ENCODE measurements around the gene VMP1. TPM values are rescaled to one million over a fixed set of nuclear protein-coding genes. Genes with fewer than 3 reads are reported as not detected.

Gene VMP1
- total and polyA plus RNA-seq, 2 of the 13 experiments (the other 11 are each of a cell fraction or from before 2014, with no cell fraction given), result 186 to 271 TPM

DNA sequence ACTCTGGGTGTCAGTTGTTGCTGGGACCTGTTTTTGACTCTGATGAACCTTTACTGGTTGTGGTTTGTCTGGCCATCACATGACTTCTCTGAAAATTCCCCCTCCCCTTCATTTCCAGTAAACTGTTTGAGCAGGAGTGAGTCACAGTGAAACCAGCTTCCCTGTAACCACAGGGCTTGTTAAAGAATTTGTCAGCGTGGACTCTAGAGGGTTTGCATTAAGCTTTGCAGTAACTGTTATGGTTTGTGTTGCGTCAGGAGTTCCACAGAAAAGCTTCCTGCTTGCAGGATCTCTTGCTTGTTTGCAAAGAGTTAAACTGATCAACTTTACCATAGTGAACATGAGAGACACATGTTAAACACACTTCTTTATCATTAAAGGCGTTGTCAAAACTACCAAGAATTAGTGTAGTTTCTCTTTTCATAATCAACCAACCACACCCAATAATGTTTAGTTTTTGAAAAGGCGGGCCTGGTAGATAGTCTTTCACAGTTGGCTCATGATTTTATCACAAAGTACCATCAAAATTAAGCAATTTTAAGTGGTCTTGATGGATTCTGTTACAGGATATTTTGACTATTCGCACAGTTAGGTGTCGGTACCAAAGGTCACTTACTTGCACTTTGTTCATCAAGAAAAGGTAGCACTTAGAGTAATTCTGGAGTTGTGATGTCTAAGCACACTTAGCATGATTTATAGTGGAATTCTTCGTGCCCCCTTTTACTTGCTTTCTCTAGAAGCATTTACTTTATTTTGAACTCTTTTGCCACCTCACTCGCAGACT, 79.3 kb downstream of the VMP1 start (continued):
- TF ChIP-seq PAXIP1 (CRISPR knock-in tag; conservative IDR thresholded peaks at IDR 0.05), result peak; percentile 98
- TF ChIP-seq, protein P1, sequence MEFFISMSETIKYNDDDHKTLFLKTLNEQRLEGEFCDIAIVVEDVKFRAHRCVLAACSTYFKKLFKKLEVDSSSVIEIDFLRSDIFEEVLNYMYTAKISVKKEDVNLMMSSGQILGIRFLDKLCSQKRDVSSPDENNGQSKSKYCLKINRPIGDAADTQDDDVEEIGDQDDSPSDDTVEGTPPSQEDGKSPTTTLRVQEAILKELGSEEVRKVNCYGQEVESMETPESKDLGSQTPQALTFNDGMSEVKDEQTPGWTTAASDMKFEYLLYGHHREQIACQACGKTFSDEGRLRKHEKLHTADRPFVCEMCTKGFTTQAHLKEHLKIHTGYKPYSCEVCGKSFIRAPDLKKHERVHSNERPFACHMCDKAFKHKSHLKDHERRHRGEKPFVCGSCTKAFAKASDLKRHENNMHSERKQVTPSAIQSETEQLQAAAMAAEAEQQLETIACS (CRISPR knock-in tag; IDR thresholded peaks at IDR 0.05), result no peak
- TF ChIP-seq GTF3A (CRISPR knock-in tag; conservative IDR thresholded peaks at IDR 0.05), result no peak
- no peak for TF ChIP-seq ZNF83 (CRISPR knock-in tag; IDR thresholded peaks at IDR 0.05; ENCODE audit: borderline replicate concordance)
- TF ChIP-seq, protein P2, sequence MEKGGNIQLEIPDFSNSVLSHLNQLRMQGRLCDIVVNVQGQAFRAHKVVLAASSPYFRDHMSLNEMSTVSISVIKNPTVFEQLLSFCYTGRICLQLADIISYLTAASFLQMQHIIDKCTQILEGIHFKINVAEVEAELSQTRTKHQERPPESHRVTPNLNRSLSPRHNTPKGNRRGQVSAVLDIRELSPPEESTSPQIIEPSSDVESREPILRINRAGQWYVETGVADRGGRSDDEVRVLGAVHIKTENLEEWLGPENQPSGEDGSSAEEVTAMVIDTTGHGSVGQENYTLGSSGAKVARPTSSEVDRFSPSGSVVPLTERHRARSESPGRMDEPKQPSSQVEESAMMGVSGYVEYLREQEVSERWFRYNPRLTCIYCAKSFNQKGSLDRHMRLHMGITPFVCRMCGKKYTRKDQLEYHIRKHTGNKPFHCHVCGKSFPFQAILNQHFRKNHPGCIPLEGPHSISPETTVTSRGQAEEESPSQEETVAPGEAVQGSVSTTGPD (CRISPR knock-in tag; IDR thresholded peaks at IDR 0.05), result peak; percentile 74
- no peak for TF ChIP-seq RBAK (CRISPR knock-in tag; IDR thresholded peaks at IDR 0.05)
- peak; percentile 96 for TF ChIP-seq BCL6 (CRISPR knock-in tag; IDR thresholded peaks at IDR 0.05)
- TF ChIP-seq, protein P3, sequence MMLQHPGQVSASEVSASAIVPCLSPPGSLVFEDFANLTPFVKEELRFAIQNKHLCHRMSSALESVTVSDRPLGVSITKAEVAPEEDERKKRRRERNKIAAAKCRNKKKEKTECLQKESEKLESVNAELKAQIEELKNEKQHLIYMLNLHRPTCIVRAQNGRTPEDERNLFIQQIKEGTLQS (CRISPR knock-in tag; IDR thresholded peaks at IDR 0.05), result peak; percentile 100
- TF ChIP-seq PCBP2 (optimal IDR thresholded peaks at IDR 0.05; ENCODE audit: low read depth, low read length, poor library complexity, severe bottlenecking), result no peak
- peak; percentile 12; the same call in 1 of the 2 replicates for TF ChIP-seq SMARCC2 (IDR thresholded peaks at IDR 0.05)
- TF ChIP-seq HHEX (CRISPR knock-in tag; IDR thresholded peaks at IDR 0.05), result peak; percentile 48
- TF ChIP-seq NR2F6 (IDR thresholded peaks at IDR 0.05), result peak; percentile 78
- peak; percentile 95 for TF ChIP-seq NR2F6 (CRISPR knock-in tag; IDR thresholded peaks at IDR 0.05)
- 0 out of 2 replicates have a peak, but pooled peaks have one; percentile 83 for TF ChIP-seq RARG (CRISPR knock-in tag; IDR thresholded peaks at IDR 0.05; ENCODE audit: low read depth)
- TF ChIP-seq LBX2 (CRISPR knock-in tag; IDR thresholded peaks at IDR 0.05; ENCODE audit: borderline replicate concordance), result no peak
- TF ChIP-seq NR2F2 (IDR thresholded peaks at IDR 0.05; ENCODE audit: borderline replicate concordance, low read depth), result peak; percentile 65; the same call in 1 of the 2 replicates
- TF ChIP-seq, protein P4, sequence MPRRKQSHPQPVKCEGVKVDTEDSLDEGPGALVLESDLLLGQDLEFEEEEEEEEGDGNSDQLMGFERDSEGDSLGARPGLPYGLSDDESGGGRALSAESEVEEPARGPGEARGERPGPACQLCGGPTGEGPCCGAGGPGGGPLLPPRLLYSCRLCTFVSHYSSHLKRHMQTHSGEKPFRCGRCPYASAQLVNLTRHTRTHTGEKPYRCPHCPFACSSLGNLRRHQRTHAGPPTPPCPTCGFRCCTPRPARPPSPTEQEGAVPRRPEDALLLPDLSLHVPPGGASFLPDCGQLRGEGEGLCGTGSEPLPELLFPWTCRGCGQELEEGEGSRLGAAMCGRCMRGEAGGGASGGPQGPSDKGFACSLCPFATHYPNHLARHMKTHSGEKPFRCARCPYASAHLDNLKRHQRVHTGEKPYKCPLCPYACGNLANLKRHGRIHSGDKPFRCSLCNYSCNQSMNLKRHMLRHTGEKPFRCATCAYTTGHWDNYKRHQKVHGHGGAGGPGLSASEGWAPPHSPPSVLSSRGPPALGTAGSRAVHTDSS (CRISPR knock-in tag; conservative IDR thresholded peaks at IDR 0.05), result no peak
- peak; percentile 99 for TF ChIP-seq KDM4B (CRISPR knock-in tag; IDR thresholded peaks at IDR 0.05)
